IMR-90 (cell line): ENCODE results near the gene KIF16B. TPM values are rescaled to one million over a fixed set of nuclear protein-coding genes. Genes with fewer than 3 reads are reported as not detected.

Source experiments
- ATAC-seq: fragments of 200-7000 bp; cut with Tn5 transposase; 2 replicates; pipeline ENCODE4 v1.9.1; 2020; ENCODE audit warnings: low read depth, mild to moderate bottlenecking, moderate library complexity
- BruUV-seq: library from RNA; stranded (reverse); fragments of 400-500 nt; replicated peaks from 2 replicates; lab custom pipeline; 2021; lab: Mats Ljungman, UMichigan
- CTCF ChIA-PET: fragments of 300-600 bp; formaldehyde crosslinking; extraction: SDS; loops from one replicate; lab custom pipeline; 2021; ENCODE audit warnings: antibody characterized with exemption; lab: Yijun Ruan, JAX
- POLR2A ChIA-PET: fragments of 300-600 bp; sonication (Branson Sonifier 250); formaldehyde crosslinking; loops from one replicate; lab custom pipeline; 2022; ENCODE audit warnings: antibody characterized with exemption; ENCODE audit not compliant: unreplicated experiment; lab: Charles Lee
- DNase-seq: peaks from one replicate; pipeline ENCODE4 v3.0.0; 2013
- H2AFZ ChIP-seq: replicated peaks from 2 replicates; pipeline ENCODE3; 2013; ENCODE audit warnings: low read length, mild to moderate bottlenecking; ENCODE audit not compliant: poor library complexity
- H2AK5ac ChIP-seq: 2 replicates; pipeline ENCODE4 v1.6.1; 2013; ENCODE audit warnings: low read depth, low read length, inconsistent platforms
- H2AK9ac ChIP-seq: replicated peaks from 2 replicates; pipeline ENCODE3; 2013; ENCODE audit warnings: mild to moderate bottlenecking, low read depth, low read length, moderate library complexity; ENCODE audit not compliant: poor library complexity
- H2BK120ac ChIP-seq: 2 replicates; pipeline ENCODE4 v1.6.1; 2013; ENCODE audit warnings: low read depth, low read length, inconsistent platforms
- H2BK15ac ChIP-seq: 3 replicates; pipeline ENCODE4 v1.6.1; 2013; ENCODE audit warnings: low read depth, low read length, inconsistent platforms
- H2BK20ac ChIP-seq: 2 replicates; pipeline ENCODE4 v1.6.1; 2013; ENCODE audit warnings: low read depth, mild to moderate bottlenecking, inconsistent platforms, low read length, moderate library complexity
- H2BK5ac ChIP-seq: 2 replicates; pipeline ENCODE4 v1.6.1; 2013; ENCODE audit warnings: mild to moderate bottlenecking, low read depth, low read length, inconsistent platforms; ENCODE audit not compliant: poor library complexity, severe bottlenecking
- H3K14ac ChIP-seq: replicated peaks from 2 replicates; pipeline ENCODE4 v1.6.1; 2013; ENCODE audit warnings: low read depth, low read length, inconsistent platforms
- H3K18ac ChIP-seq: 2 replicates; pipeline ENCODE4 v1.6.1; 2013; ENCODE audit warnings: low read depth, low read length, control low read depth
- H3K23ac ChIP-seq: 2 replicates; pipeline ENCODE4 v1.6.1; 2013; ENCODE audit warnings: low read depth, low read length, inconsistent platforms
- H3K27ac ChIP-seq: 2 replicates; pipeline ENCODE4 v1.5.1; 2013; ENCODE audit warnings: mild to moderate bottlenecking, control low read depth, low read length; ENCODE audit not compliant: insufficient read depth
- H3K27me3 ChIP-seq: 2 replicates; pipeline ENCODE4 v1.6.1; 2013; ENCODE audit warnings: low read length; ENCODE audit not compliant: control insufficient read depth, insufficient read depth
- H3K36me3 ChIP-seq: 2 replicates; pipeline ENCODE4 v1.6.1; 2013; ENCODE audit warnings: low read length, mixed read lengths; ENCODE audit not compliant: control insufficient read depth, insufficient read depth
- H3K4ac ChIP-seq: 2 replicates; pipeline ENCODE4 v1.6.1; 2013; ENCODE audit warnings: low read depth, low read length, inconsistent platforms
- H3K4me1 ChIP-seq: 2 replicates; pipeline ENCODE4 v1.6.1; 2013; ENCODE audit warnings: low read length, mixed read lengths; ENCODE audit not compliant: control insufficient read depth, insufficient read depth
- H3K4me2 ChIP-seq: 2 replicates; pipeline ENCODE4 v1.6.1; 2013; ENCODE audit warnings: low read depth, mild to moderate bottlenecking, control low read depth, low read length, moderate library complexity
- H3K4me3 ChIP-seq: 2 replicates; pipeline ENCODE4 v1.5.1; 2013; ENCODE audit warnings: low read depth, mild to moderate bottlenecking, control low read depth, low read length, moderate library complexity; ENCODE audit not compliant: insufficient read depth
- H3K56ac ChIP-seq: 2 replicates; pipeline ENCODE4 v1.6.1; 2013; ENCODE audit warnings: low read length, inconsistent platforms; ENCODE audit not compliant: insufficient read depth; ENCODE audit errors: extremely low read depth
- H3K79me1 ChIP-seq, 2 experiments: 2 replicates each; pipeline ENCODE4 v1.6.1; 2013; ENCODE audit warnings: low read length in 2 of 2, inconsistent platforms in 1 of 2, low read depth in 1 of 2
- H3K9ac ChIP-seq: 2 replicates; pipeline ENCODE4 v1.6.1; 2013; ENCODE audit warnings: low read depth, low read length, control low read depth
- H3K9me1 ChIP-seq: 2 replicates; pipeline ENCODE4 v1.6.1; 2013; ENCODE audit warnings: low read length, inconsistent platforms; ENCODE audit not compliant: insufficient read depth
- H3K9me3 ChIP-seq: 2 replicates; pipeline ENCODE4 v1.6.1; 2013; ENCODE audit warnings: low read length; ENCODE audit not compliant: control insufficient read depth, insufficient read depth
- H4K20me1 ChIP-seq: 2 replicates; pipeline ENCODE4 v1.6.1; 2013; ENCODE audit warnings: low read length, inconsistent platforms; ENCODE audit not compliant: insufficient read depth
- H4K5ac ChIP-seq: 2 replicates; pipeline ENCODE4 v1.6.1; 2013; ENCODE audit warnings: mild to moderate bottlenecking, low read depth, low read length, control low read depth
- H4K8ac ChIP-seq, 2 experiments: 2 replicates each; pipeline ENCODE4 v1.6.1; 2013; ENCODE audit warnings: low read depth in 2 of 2, low read length in 2 of 2, control low read depth in 1 of 2, inconsistent platforms in 1 of 2
- H4K91ac ChIP-seq: 2 replicates; pipeline ENCODE4 v1.6.1; 2013; ENCODE audit warnings: low read depth, low read length, inconsistent platforms; ENCODE audit not compliant: insufficient read depth
- BHLHE40 ChIP-seq: fragments of 150-350 bp; IDR thresholded peaks from 2 replicates; pipeline ENCODE4 v1.6.1; 2016; ENCODE audit warnings: mild to moderate bottlenecking, low read depth, low read length
- CEBPB ChIP-seq: IDR thresholded peaks from 2 replicates; pipeline ENCODE4 v1.6.1; 2012; ENCODE audit warnings: low read depth, low read length, improper control_type of control experiment
- CHD1 ChIP-seq: IDR thresholded peaks from 2 replicates; pipeline ENCODE4 v1.6.1; 2012; ENCODE audit warnings: low read depth, low read length, improper control_type of control experiment
- CTCF ChIP-seq: conservative IDR thresholded peaks from 2 replicates; pipeline ENCODE4 v1.5.1; 2012; ENCODE audit warnings: mild to moderate bottlenecking, low read depth, low read length, improper control_type of control experiment
- ELK1 ChIP-seq: fragments of 150-350 bp; IDR thresholded peaks from 2 replicates; pipeline ENCODE4 v1.6.1; 2016; ENCODE audit warnings: low read depth, mild to moderate bottlenecking, low read length, moderate library complexity, borderline replicate concordance
- MAFK ChIP-seq: IDR thresholded peaks from 2 replicates; pipeline ENCODE4 v1.6.1; 2012; ENCODE audit warnings: low read depth, low read length, improper control_type of control experiment
- MAZ ChIP-seq: IDR thresholded peaks from 2 replicates; pipeline ENCODE4 v1.6.1; 2012; ENCODE audit warnings: low read depth, mild to moderate bottlenecking, low read length, improper control_type of control experiment, moderate library complexity, borderline replicate concordance
- POLR2A ChIP-seq: IDR thresholded peaks from 2 replicates; pipeline ENCODE4 v1.6.1; 2012; ENCODE audit warnings: mild to moderate bottlenecking, low read depth, low read length
- RCOR1 ChIP-seq: IDR thresholded peaks from 2 replicates; pipeline ENCODE4 v1.6.1; 2012; ENCODE audit warnings: mild to moderate bottlenecking, low read length, improper control_type of control experiment; ENCODE audit not compliant: insufficient replicate concordance
- RFX5 ChIP-seq: IDR thresholded peaks from 2 replicates; pipeline ENCODE4 v1.8.0; 2012; ENCODE audit warnings: low read depth, mild to moderate bottlenecking, low read length, moderate library complexity
- SMC3 ChIP-seq: fragments of 150-350 bp; IDR thresholded peaks from 2 replicates; pipeline ENCODE4 v1.6.1; 2016; ENCODE audit warnings: low read depth, mild to moderate bottlenecking, antibody characterized with exemption, low read length, moderate library complexity
- USF2 ChIP-seq: fragments of 150-350 bp; IDR thresholded peaks from 2 replicates; pipeline ENCODE4 v1.6.1; 2017; ENCODE audit warnings: mild to moderate bottlenecking, antibody characterized with exemption, low read length, low read depth
- WGBS, 2 experiments: methylation state at CpG; one replicate each; pipeline versions ENCODE4 v1.1.5 to v1.1.7; 2013; ENCODE audit warnings: missing lambda C conversion rate in 2 of 2; ENCODE audit not compliant: insufficient read length in 1 of 2; ENCODE audit errors: extremely low coverage in 2 of 2; 5-methylcytosine and 5-hydroxymethylcytosine counted together
- dilution Hi-C: fragments of 300-500 bp; cut with HindIII; formaldehyde crosslinking; loops from one replicate; pipeline ENCODE4 v1.14.3; 2018; ENCODE audit warnings: low sequenced_read_pairs; ENCODE audit not compliant: unreplicated experiment
- in situ Hi-C: fragments of 300-500 bp; cut with MboI; formaldehyde crosslinking; loops from 3 replicates; pipeline ENCODE4 v1.14.3; 2019; ENCODE audit warnings: low sequenced_read_pairs, inconsistent platforms, mixed read lengths
- intact Hi-C: fragments of 100-400 bp; cut with micrococcal nuclease; formaldehyde crosslinking; loops from 2 replicates; pipeline ENCODE4 v1.10.0; 2022
- polyA plus RNA-seq, 3 experiments: library from polyadenylated mRNA; depleted of rRNA; stranded (reverse); fragments of >200 nt; gene quantifications; 2 replicates each; pipeline ENCODE4 v1.2.3, GENCODE V29; 2012; ENCODE audit warnings: low replicate concordance in 1 of 3
- total RNA-seq: library from RNA; depleted of rRNA; stranded (reverse); fragments of >200 nt; gene quantifications from 2 replicates; pipeline ENCODE4 v1.2.3, GENCODE V29; 2012

KIF16B gene
- total and polyA plus RNA-seq, 2 of the 4 experiments (the other 2 are of a cell fraction), result 4.7 to 10.0 TPM

GRCh38 chr20:16404171-16404570, 169.1 kb downstream of the KIF16B start:
- ChIA-PET CTCF (no interaction called here), POLR2A (no interaction called here)
- Histone ChIP-seq H2BK20ac (no peak overlapping the region), H4K20me1 (no peaks in the 10 kb centered on the region), H3K4ac (no peak overlapping the region), H3K9ac (no peak overlapping the region), H4K5ac (no peak overlapping the region), H3K18ac (no peak overlapping the region), H3K79me1 (no peaks in the 10 kb centered on the region), H3K27me3 (no peaks in the 10 kb centered on the region), H3K4me2 (no peak overlapping the region), H3K4me1 (peaks cover 1% of the 10 kb centered on the region; the same call in 1 of the 2 replicates), H4K91ac (no peak overlapping the region), H4K8ac (no peak overlapping the region), H2BK15ac (no peak overlapping the region), H3K36me3 (peaks cover 13% of the 10 kb centered on the region), H2BK5ac (no peak overlapping the region), H3K9me1 (no peaks in the 10 kb centered on the region), H3K56ac (no peak overlapping the region), H3K9me3 (no peaks in the 10 kb centered on the region), H3K27ac (no peak overlapping the region), H3K14ac (no peak overlapping the region), H3K4me3 (no peak overlapping the region), H2AK9ac (no peak overlapping the region), H2AFZ (no peak overlapping the region), H2AK5ac (no peak overlapping the region), H2BK120ac (no peak overlapping the region), H3K23ac (no peak overlapping the region)
- intact Hi-C loops, result no loop called here
- dilution Hi-C loops, result no loop called here
- DNase-seq (no peak), ATAC-seq (no peak)
- TF ChIP-seq MAZ (no peak), ELK1 (no peak), BHLHE40 (no peak), SMC3 (no peak), RFX5 (no peak), POLR2A (no peak), CTCF (no peak), CHD1 (no peak), MAFK (no peak), USF2 (no peak), CEBPB (no peak), RCOR1 (no peak)
- in situ Hi-C loops, result no loop called here
- no TSS peak for BruUV-seq
- WGBS, 2 experiments, result no CpG with 5 or more reads among the region's 5 CpGs
